ENCODE measurements around the gene AGAP3. TPM values are rescaled to one million over a fixed set of nuclear protein-coding genes. Genes with fewer than 3 reads are reported as not detected.

Gene AGAP3
- total RNA-seq, 1 donor from 2014 or later: 110 TPM

GRCh38 chr7:151107882-151108281 is 21.6 kb downstream of the AGAP3 start:
- no peak for DNase-seq (ENCODE audit: low read depth)

- DNase-seq (ENCODE audit: low read depth): no peak
These were observed 23.1 kb downstream of the AGAP3 start for GRCh38 chr7:151109094-151110048.

GRCh38 chr7:151110236-151110940 is 24.1 kb downstream of the AGAP3 start:
- DNase-seq (ENCODE audit: low read depth): no peak

GRCh38 chr7:151110941-151111645 is 24.8 kb downstream of the AGAP3 start:
- peak; percentile 84 for DNase-seq (ENCODE audit: low read depth)

- peak; percentile 87 for DNase-seq (ENCODE audit: low read depth)
These were observed 27.3 kb downstream of the AGAP3 start for GRCh38 chr7:151113344-151114150.

GRCh38 chr7:151114151-151115090 is 28.1 kb downstream of the AGAP3 start:
- DNase-seq (ENCODE audit: low read depth): no peak

- no peak for DNase-seq (ENCODE audit: low read depth)
These were observed 29.0 kb downstream of the AGAP3 start for GRCh38 chr7:151115121-151115835.

GRCh38 chr7:151115836-151116418 is 29.7 kb downstream of the AGAP3 start:
- DNase-seq (ENCODE audit: low read depth): peak; percentile 38

GRCh38 chr7:151116603-151117440 is 30.5 kb downstream of the AGAP3 start:
- no peak for DNase-seq (ENCODE audit: low read depth)

- no peak for DNase-seq (ENCODE audit: low read depth)
These were observed 31.3 kb downstream of the AGAP3 start for GRCh38 chr7:151117565-151117964.

GRCh38 chr7:151118108-151119054 is 32.1 kb downstream of the AGAP3 start:
- DNase-seq (ENCODE audit: low read depth): no peak

- no peak for DNase-seq (ENCODE audit: low read depth)
These were observed 32.8 kb downstream of the AGAP3 start for GRCh38 chr7:151119055-151119415.

- DNase-seq (ENCODE audit: low read depth): no peak
These were observed 33.6 kb downstream of the AGAP3 start for GRCh38 chr7:151119902-151120301.

GRCh38 chr7:151120896-151121295 is 34.6 kb downstream of the AGAP3 start:
- DNase-seq (ENCODE audit: low read depth): no peak

GRCh38 chr7:151121380-151122170 is 35.3 kb downstream of the AGAP3 start:
- no peak for DNase-seq (ENCODE audit: low read depth)

GRCh38 chr7:151122276-151122675 is 36.0 kb downstream of the AGAP3 start:
- no peak for DNase-seq (ENCODE audit: low read depth)
